Epithelial cell of esophagus (primary cell): ENCODE data around the gene ABHD12.
A peak's percentile ranks its signal among the peaks of the same experiment; 100 is the strongest.

Experiments used
- DNase-seq: peaks from one replicate; pipeline ENCODE4 v3.0.0; 2010; ENCODE audit warnings: low read depth
- H3K4me3 ChIP-seq: 2 replicates; pipeline ENCODE4 v1.5.1; 2011; ENCODE audit warnings: mild to moderate bottlenecking, low read length, control low read depth
- TF ChIP-seq, protein P1 (sequence below): IDR thresholded peaks from 2 replicates; pipeline ENCODE4 v1.5.1; 2011; ENCODE audit warnings: low read depth, mild to moderate bottlenecking, low read length, control low read depth, inconsistent platforms; ENCODE audit not compliant: insufficient read depth; ENCODE audit errors: missing control alignments

ABHD12 gene

DNA sequence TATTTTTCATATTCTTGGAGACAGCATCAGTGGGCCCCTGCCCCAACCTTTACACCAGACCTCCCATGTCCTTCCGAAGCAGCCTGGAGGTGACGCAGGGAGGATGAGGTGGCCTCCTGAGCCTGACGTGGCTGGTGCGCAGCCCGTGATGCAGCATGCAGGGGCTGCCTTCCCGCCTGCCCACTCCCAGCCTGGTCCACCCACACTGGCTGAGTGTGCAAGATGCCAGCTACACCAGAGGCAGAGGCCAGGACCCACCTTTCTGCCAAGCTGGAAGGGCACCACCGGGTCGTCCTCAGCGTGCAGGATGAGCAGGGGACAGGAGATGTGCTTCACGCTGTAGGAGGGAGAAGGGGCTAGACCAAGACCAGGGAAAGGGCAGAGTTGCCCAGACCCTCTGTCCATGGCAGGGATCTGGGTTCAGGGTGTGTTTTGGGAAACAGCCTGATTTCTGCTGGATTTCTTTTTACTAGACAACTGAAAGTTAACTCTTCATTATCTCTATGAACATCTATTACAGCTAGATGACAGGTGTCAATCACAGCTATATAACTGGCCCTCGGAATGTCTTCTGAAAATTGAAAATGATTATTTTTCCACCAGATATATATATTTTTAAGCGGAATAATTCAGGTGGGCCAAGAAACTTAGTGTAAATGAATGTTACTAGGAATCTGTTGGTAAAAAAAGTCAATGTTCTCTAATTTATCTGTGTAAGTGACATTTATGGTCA, 87.2 kb downstream of the ABHD12 start:
- no peak for DNase-seq
- TF ChIP-seq, protein P1, sequence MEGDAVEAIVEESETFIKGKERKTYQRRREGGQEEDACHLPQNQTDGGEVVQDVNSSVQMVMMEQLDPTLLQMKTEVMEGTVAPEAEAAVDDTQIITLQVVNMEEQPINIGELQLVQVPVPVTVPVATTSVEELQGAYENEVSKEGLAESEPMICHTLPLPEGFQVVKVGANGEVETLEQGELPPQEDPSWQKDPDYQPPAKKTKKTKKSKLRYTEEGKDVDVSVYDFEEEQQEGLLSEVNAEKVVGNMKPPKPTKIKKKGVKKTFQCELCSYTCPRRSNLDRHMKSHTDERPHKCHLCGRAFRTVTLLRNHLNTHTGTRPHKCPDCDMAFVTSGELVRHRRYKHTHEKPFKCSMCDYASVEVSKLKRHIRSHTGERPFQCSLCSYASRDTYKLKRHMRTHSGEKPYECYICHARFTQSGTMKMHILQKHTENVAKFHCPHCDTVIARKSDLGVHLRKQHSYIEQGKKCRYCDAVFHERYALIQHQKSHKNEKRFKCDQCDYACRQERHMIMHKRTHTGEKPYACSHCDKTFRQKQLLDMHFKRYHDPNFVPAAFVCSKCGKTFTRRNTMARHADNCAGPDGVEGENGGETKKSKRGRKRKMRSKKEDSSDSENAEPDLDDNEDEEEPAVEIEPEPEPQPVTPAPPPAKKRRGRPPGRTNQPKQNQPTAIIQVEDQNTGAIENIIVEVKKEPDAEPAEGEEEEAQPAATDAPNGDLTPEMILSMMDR = no peak
- no peak overlapping the region for H3K4me3 ChIP-seq

DNA sequence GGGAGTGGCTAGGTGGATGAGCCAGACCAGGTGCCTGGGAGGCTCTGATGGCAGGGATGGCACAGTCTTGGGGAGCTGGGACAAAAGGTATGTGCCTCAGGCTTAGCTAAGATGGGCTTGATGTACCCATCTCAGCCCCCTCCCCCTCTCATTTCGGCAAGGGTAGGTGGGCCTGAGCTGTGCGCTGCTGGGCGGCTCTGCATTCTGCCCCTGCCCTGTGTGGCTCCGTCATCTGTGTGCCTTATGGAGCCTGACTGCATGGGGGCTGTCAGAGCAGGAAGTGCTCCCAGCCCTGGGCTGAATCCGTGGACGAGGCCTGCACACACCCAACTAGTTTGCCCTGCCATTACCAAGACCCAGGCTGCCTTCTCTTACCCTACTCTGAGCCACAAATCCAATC, 88.0 kb downstream of the ABHD12 start:
- DNase-seq = no peak
- TF ChIP-seq, protein P1 = no peak
- no peak overlapping the region for H3K4me3 ChIP-seq

DNA sequence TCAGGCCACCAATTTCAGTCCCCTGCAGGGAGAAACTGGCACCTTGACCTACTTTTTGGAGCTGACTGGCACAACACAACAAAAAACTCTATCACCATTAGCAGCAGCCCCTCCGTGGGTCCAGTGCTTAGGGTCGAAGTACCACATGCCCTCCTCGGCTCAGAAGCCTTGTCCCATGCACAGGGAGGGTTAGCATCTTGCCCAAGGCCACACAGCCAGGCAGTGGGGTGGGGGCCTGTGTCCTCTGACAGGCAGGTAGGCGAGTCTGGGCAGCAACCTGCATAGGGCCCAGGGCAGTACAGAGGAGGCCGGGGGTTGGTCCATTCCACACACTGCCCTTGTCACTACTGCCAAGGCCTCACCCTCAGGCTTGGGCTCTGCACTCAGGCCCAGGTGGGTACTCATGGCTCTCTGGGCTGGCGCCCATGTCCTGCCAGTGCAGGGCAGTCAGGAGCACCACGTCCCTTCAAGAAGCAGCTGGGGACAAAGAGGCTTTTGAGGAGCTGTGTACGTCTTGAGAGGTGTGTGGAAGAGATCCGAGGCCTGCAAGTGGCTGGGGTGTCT, 89.2 kb downstream of the ABHD12 start:
- DNase-seq = peak; percentile 45
- no peak overlapping the region for H3K4me3 ChIP-seq
- TF ChIP-seq, protein P1 = no peak

DNA sequence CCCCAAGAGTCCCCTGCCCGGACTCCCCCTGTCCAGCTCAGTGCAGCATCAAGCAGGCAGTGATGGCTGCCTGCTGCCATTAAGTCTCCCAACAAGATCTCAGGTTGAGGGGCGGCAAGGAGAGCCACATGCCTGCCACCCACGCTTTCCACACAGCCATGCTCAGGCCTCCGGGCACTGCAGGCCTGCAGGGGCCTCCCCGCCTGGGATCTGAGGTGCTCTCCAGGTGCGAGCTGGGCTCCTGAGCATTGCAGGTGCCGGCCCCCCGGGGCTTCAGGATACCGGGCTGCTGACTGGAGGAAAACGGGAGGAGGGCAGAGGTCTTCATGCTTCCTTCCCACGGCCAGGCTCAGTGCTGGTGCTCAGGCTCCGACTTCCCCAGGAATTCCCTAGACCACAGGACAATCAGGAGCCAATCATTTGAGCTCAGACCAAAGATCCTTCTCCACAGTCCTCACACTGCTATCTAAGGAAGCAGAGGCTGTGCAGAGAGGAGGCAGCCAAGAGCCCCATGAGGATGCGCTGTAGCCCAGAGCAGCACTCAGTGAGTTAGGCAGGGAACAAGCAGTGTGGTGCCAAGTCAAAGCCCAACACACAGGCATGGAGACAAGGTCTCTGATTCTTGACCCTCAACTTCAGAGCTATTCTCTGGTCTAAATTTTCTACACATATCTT, 90.0 kb downstream of the ABHD12 start:
- H3K4me3 ChIP-seq = no peak overlapping the region
- no peak for DNase-seq
- TF ChIP-seq, protein P1 = peak; percentile 25

DNA sequence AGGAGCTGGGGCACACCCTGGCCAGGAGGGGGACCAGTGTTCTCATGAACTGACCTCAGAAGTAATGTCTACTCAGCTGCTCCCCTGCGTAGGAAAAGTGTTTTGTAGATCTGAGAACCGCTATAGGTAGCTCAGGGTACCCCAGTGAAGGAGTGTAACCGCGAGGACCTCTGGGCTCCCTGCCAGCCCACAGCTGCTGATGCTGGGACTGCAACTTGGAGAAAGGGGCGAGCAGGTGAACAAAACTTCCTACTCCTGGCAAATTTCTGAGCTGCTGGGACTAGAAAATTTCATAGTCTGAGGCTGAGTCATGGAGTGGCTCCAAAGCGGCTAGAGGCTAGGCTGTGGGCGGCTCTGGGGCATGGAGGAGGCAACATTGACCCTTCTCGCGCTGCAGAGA, 90.8 kb downstream of the ABHD12 start:
- TF ChIP-seq, protein P1 = no peak
- DNase-seq = peak; percentile 46
- no peak overlapping the region for H3K4me3 ChIP-seq

DNA sequence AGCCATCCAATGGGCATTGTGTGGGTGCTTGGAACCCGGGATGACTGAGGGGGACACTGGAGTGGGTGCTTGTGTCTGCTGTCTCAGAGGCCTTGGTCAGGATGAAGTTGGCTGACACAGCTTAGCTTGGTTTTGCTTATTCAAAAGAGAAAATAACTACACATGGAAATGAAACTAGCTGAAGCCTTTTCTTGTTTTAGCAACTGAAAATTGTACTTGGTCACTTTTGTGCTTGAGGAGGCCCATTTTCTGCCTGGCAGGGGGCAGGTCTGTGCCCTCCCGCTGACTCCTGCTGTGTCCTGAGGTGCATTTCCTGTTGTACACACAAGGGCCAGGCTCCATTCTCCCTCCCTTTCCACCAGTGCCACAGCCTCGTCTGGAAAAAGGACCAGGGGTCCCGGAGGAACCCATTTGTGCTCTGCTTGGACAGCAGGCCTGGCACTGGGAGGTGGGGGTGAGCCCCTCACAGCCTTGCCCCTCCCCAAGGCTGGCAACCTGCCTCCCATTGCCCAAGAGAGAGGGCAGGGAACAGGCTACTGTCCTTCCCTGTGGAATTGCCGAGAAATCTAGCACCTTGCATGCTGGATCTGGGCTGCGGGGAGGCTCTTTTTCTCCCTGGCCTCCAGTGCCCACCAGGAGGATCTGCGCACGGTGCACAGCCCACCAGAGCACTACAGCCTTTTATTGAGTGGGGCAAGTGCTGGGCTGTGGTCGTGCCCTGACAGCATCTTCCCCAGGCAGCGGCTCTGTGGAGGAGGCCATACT, 93.3 kb downstream of the ABHD12 start:
- TF ChIP-seq, protein P1 = no peak
- DNase-seq = no peak
- H3K4me3 ChIP-seq = no peak overlapping the region
